Fibroblast of the aortic adventitia (primary cell): ENCODE results near the gene CAPN9. TPM values are rescaled to one million over a fixed set of nuclear protein-coding genes. Genes with fewer than 3 reads are reported as not detected.

Experiments
- DNase-seq: peaks from one replicate; pipeline ENCODE4 v3.0.0-alpha.2; 2010; ENCODE audit warnings: low read depth
- H3K4me3 ChIP-seq: 2 replicates; pipeline ENCODE4 v1.5.1; 2011; ENCODE audit warnings: low read depth, mild to moderate bottlenecking, control low read depth, low read length, moderate library complexity
- CTCF ChIP-seq: IDR thresholded peaks from 2 replicates; pipeline ENCODE4 v1.5.1; 2011; ENCODE audit warnings: mild to moderate bottlenecking, low read length, control low read depth, inconsistent platforms; ENCODE audit not compliant: insufficient read depth
- total RNA-seq: library from RNA; depleted of rRNA; stranded (reverse); fragments of >200 nt; gene quantifications from 2 replicates; pipeline ENCODE4 v1.2.3, GENCODE V29; 2012; ENCODE audit warnings: low replicate concordance

Gene CAPN9
- total RNA-seq, 1 donor = not detected

DNA sequence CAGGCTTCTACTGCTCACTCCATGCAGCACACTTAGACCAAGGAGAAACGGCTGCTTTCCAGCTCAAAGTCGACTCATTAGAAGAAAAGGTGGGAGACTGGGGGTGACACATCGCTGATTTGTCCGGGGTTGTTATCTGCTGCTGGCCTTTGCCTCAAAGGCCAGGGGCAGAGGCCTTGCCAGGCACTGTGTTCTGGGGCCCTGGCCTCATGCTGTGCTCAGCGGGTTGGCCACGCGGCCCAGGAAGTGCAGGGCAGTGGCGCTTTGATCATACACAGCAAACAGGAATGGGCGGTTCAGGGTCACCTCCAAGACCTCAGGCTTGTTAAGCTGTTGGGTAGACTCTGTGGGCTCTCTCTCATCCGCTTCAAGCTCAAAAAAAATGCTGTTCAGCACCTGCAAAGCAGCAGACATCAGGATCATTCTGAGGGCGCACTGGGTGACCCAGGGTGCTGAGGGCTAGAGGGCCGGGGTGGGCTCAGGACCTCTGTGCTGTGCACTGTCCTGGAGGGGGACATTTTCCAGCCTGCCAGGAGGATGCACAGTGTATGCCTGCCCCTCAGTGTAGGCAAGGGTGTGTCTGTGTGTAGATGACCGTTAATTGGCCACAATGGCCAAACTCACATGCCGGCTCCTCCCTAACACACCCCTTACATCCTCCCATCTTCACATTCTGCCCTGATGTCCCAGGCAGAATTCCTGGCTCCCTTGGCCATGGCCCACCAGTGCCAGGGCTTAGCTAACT, 44.1 kb upstream of the CAPN9 start:
- TF ChIP-seq CTCF = no peak
- DNase-seq = no peak
- H3K4me3 ChIP-seq = no peak overlapping the region

DNA sequence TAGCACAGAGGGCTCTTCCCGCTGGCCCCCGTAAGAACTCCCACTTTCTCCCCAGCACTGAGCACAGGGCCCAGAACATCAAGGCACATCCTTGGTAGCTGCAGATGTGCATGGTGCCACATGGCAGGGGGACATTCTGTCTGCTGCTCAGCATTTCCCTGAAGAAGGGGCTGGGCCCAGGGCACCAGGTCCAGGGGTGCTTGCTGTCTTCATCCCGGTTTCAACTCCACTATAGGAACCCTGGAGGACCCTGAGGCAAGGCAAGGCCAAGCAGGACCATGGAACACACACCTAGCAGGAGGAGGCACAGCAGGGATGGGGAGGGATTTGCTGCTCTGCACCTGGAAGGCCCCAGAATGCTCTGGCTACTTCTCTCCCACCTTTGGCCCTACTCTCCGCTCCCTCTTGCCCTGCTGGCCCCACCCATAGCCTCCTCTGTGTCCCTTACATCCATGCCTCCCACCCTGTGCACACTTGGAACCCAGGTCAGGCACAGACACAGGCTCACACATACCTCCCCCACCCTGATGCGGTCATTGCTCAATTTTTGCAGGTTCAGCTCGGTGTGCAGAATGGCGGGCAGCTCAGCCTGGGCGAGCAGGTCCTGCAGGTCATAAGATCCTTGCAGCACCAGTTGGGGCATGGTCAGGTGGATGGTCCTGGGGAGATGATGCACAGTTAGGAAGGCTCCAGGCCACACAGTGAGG, 43.4 kb upstream of the CAPN9 start:
- no peak for DNase-seq
- no peak for TF ChIP-seq CTCF
- no peak overlapping the region for H3K4me3 ChIP-seq

DNA sequence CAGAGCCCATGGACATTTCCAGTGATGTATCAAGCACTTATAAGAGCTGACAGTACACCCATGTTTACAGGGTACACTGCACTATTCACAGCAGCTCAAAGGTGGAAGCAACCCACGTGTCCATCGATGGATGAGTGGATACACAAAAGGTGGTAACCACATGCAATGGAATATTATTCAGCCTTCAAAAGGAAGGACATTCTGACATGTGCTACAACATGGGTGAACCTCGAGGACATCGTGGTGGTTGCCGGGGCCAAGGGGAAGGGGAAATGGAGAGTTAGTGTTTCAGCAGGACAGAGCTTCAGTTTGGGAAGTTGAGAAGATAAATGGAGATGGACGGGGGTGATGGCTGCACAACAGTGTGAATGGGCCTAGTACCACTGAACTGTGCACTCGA, 42.4 kb upstream of the CAPN9 start:
- DNase-seq = no peak
- no peak overlapping the region for H3K4me3 ChIP-seq
- no peak for TF ChIP-seq CTCF

GRCh38 chr1:230705289-230706019, 41.7 kb upstream of the CAPN9 start:
- no peak for DNase-seq
- TF ChIP-seq CTCF = no peak
- H3K4me3 ChIP-seq = no peak overlapping the region

DNA sequence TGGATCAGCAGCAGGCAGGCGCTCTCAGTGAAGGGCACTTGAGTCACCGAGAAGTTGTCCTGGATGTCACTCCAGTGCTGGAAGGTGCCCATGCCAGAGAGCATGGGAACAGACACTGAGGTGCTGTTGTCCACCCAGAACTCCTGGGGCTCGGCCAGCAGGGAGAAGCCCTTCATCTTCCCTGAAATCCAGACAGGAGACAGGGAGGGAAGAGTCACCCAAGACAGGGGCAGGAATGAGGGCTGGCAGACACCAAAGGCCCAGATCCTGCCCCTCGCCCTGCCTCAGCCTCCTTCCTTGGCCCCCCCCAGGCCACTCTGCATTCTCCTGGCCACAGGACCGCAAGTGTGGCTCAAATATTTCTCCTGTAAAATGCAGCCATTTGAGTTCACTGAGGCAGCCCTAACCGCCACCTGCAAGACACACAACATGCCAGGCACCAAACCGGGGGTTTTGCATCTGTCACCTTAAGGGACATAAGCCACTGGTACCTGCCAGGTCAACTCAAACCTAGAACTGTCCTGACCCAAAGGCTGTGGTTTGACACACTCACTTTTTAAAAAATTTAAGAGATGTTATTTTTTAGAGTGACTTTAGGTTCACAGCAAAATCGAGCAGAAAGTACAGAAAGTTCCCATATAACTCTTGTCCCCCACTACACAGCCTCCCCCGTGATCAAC, 41.0 kb upstream of the CAPN9 start:
- H3K4me3 ChIP-seq = no peak overlapping the region
- DNase-seq = no peak
- no peak for TF ChIP-seq CTCF

- no peak overlapping the region for H3K4me3 ChIP-seq
- no peak for TF ChIP-seq CTCF
- no peak for DNase-seq
Measured at GRCh38 chr1:230706887-230707731, 40.1 kb upstream of the CAPN9 start.
